Activated CD4-positive, alpha-beta memory T cell treated with anti-CD3 and anti-CD28 coated beads for 36 hours (primary cell): ENCODE data around the gene SPATC1L. TPM values are rescaled to one million over a fixed set of nuclear protein-coding genes. Genes with fewer than 3 reads are reported as not detected.

Experiments used
- CTCF ChIA-PET: fragments of 350-600 bp; sonication (Branson Sonifier 250); formaldehyde crosslinking; loops from one replicate; lab custom pipeline; 2021; ENCODE audit warnings: antibody characterized with exemption, inconsistent platforms; lab: Charles Lee
- POLR2A ChIA-PET: fragments of 350-600 bp; sonication (Branson Sonifier 250); formaldehyde crosslinking; loops from one replicate; lab custom pipeline; 2021; ENCODE audit warnings: antibody characterized with exemption; lab: Charles Lee
- DNase-seq: peaks from one replicate; pipeline ENCODE4 v3.0.0-alpha.2; 2020
- H3K27ac Mint-ChIP-seq: one replicate; pipeline ENCODE4 v1.8.0; 2021; ENCODE audit warnings: mixed read lengths
- H3K27me3 Mint-ChIP-seq: one replicate; pipeline ENCODE4 v1.8.0; 2021; ENCODE audit warnings: mixed read lengths
- H3K36me3 Mint-ChIP-seq: one replicate; pipeline ENCODE4 v1.8.0; 2021; ENCODE audit warnings: mixed read lengths
- H3K4me1 Mint-ChIP-seq: one replicate; pipeline ENCODE4 v1.8.0; 2021; ENCODE audit warnings: low read depth, mixed read lengths
- H3K4me3 Mint-ChIP-seq: one replicate; pipeline ENCODE4 v1.8.0; 2021; ENCODE audit warnings: mild to moderate bottlenecking, mixed read lengths
- H3K9me3 Mint-ChIP-seq: one replicate; pipeline ENCODE4 v1.8.0; 2021; ENCODE audit warnings: mixed read lengths
- intact Hi-C: fragments of 100-400 bp; cut with micrococcal nuclease; formaldehyde crosslinking; loops from one replicate; pipeline ENCODE4 v1.15.1; 2023
- total RNA-seq, 2 experiments: library from RNA; stranded (reverse); gene quantifications; one replicate each; pipeline ENCODE4 v1.2.3, GENCODE V29; 2021

Gene SPATC1L
- total RNA-seq, 2 experiments from 2014 or later: 5.7 to 6.7 TPM

GRCh38 chr21:46212721-46213484, 28.6 kb upstream of the SPATC1L start:
- intact Hi-C loops: no loop called here
- POLR2A ChIA-PET: no interaction called here
- no peak for DNase-seq
- H3K9me3 Mint-ChIP-seq: no peaks in the 10 kb centered on the region
- H3K4me3 Mint-ChIP-seq: no peak overlapping the region
- no peaks in the 10 kb centered on the region for H3K27me3 Mint-ChIP-seq
- H3K4me1 Mint-ChIP-seq: no peaks in the 10 kb centered on the region
- no peaks in the 10 kb centered on the region for H3K36me3 Mint-ChIP-seq
- CTCF ChIA-PET: no interaction called here
- no peak overlapping the region for H3K27ac Mint-ChIP-seq

GRCh38 chr21:46211786-46212720, 27.8 kb upstream of the SPATC1L start:
- POLR2A ChIA-PET: no interaction called here
- no peaks in the 10 kb centered on the region for H3K4me1 Mint-ChIP-seq
- H3K27ac Mint-ChIP-seq: no peak overlapping the region
- DNase-seq: no peak
- no peaks in the 10 kb centered on the region for H3K27me3 Mint-ChIP-seq
- intact Hi-C loops: no loop called here
- H3K36me3 Mint-ChIP-seq: no peaks in the 10 kb centered on the region
- CTCF ChIA-PET: no interaction called here
- H3K9me3 Mint-ChIP-seq: no peaks in the 10 kb centered on the region
- no peak overlapping the region for H3K4me3 Mint-ChIP-seq

- CTCF ChIA-PET: no interaction called here
- intact Hi-C loops: no loop called here
- Mint-ChIP-seq H3K4me1 (no peaks in the 10 kb centered on the region), H3K9me3 (no peaks in the 10 kb centered on the region), H3K27me3 (no peaks in the 10 kb centered on the region), H3K36me3 (no peaks in the 10 kb centered on the region), H3K4me3 (no peak overlapping the region), H3K27ac (no peak overlapping the region)
- POLR2A ChIA-PET: no interaction called here
- no peak for DNase-seq
Measured at GRCh38 chr21:46211376-46211775, 27.1 kb upstream of the SPATC1L start.

- intact Hi-C loops: no loop called here
- no peaks in the 10 kb centered on the region for H3K27me3 Mint-ChIP-seq
- POLR2A ChIA-PET: no interaction called here
- H3K36me3 Mint-ChIP-seq: peaks cover 3% of the 10 kb centered on the region
- no peak overlapping the region for H3K4me3 Mint-ChIP-seq
- no peak for DNase-seq
- no peaks in the 10 kb centered on the region for H3K4me1 Mint-ChIP-seq
- no peak overlapping the region for H3K27ac Mint-ChIP-seq
- no peaks in the 10 kb centered on the region for H3K9me3 Mint-ChIP-seq
- CTCF ChIA-PET: no interaction called here
Measured at GRCh38 chr21:46210378-46211136, 26.3 kb upstream of the SPATC1L start.

- H3K9me3 Mint-ChIP-seq: no peaks in the 10 kb centered on the region
- no peak for DNase-seq
- peaks cover 6% of the 10 kb centered on the region for H3K36me3 Mint-ChIP-seq
- H3K27ac Mint-ChIP-seq: no peak overlapping the region
- ChIA-PET CTCF (no interaction called here), POLR2A (no interaction called here)
- no peaks in the 10 kb centered on the region for H3K27me3 Mint-ChIP-seq
- intact Hi-C loops: no loop called here
- no peaks in the 10 kb centered on the region for H3K4me1 Mint-ChIP-seq
- no peak overlapping the region for H3K4me3 Mint-ChIP-seq
Measured at GRCh38 chr21:46208761-46209721, 24.8 kb upstream of the SPATC1L start.

GRCh38 chr21:46207920-46208591, 23.8 kb upstream of the SPATC1L start:
- H3K27ac Mint-ChIP-seq: no peak overlapping the region
- peaks cover 6% of the 10 kb centered on the region for H3K36me3 Mint-ChIP-seq
- no peak for DNase-seq
- H3K4me3 Mint-ChIP-seq: no peak overlapping the region
- intact Hi-C loops: no loop called here
- no peaks in the 10 kb centered on the region for H3K27me3 Mint-ChIP-seq
- CTCF ChIA-PET: no interaction called here
- no peaks in the 10 kb centered on the region for H3K9me3 Mint-ChIP-seq
- POLR2A ChIA-PET: no interaction called here
- no peaks in the 10 kb centered on the region for H3K4me1 Mint-ChIP-seq

- H3K36me3 Mint-ChIP-seq: peaks cover 6% of the 10 kb centered on the region
- ChIA-PET CTCF (interaction anchor here (1.0 kb wide), 1 partner anchor 64 kb away, joined by 4 read pairs; no protein-coding TSS in a partner anchor), POLR2A (no interaction called here)
- H3K9me3 Mint-ChIP-seq: no peaks in the 10 kb centered on the region
- DNase-seq: no peak
- intact Hi-C loops: no loop called here
- H3K27ac Mint-ChIP-seq: no peak overlapping the region
- no peaks in the 10 kb centered on the region for H3K4me1 Mint-ChIP-seq
- H3K27me3 Mint-ChIP-seq: no peaks in the 10 kb centered on the region
- no peak overlapping the region for H3K4me3 Mint-ChIP-seq
Measured at GRCh38 chr21:46207006-46207919, 23.0 kb upstream of the SPATC1L start.

- H3K27ac Mint-ChIP-seq: no peak overlapping the region
- H3K4me1 Mint-ChIP-seq: no peaks in the 10 kb centered on the region
- H3K27me3 Mint-ChIP-seq: no peaks in the 10 kb centered on the region
- intact Hi-C loops: no loop called here
- ChIA-PET CTCF (interaction anchor here (1.0 kb wide), 1 partner anchor 63 kb away, joined by 4 read pairs; no protein-coding TSS in a partner anchor), POLR2A (no interaction called here)
- H3K36me3 Mint-ChIP-seq: peaks cover 6% of the 10 kb centered on the region
- no peaks in the 10 kb centered on the region for H3K9me3 Mint-ChIP-seq
- no peak overlapping the region for H3K4me3 Mint-ChIP-seq
- no peak for DNase-seq
Measured at GRCh38 chr21:46206163-46207005, 22.1 kb upstream of the SPATC1L start.

GRCh38 chr21:46205766-46206162, 21.5 kb upstream of the SPATC1L start:
- POLR2A ChIA-PET: no interaction called here
- Mint-ChIP-seq H3K36me3 (peaks cover 6% of the 10 kb centered on the region), H3K27me3 (no peaks in the 10 kb centered on the region), H3K27ac (no peak overlapping the region), H3K9me3 (no peaks in the 10 kb centered on the region), H3K4me1 (no peaks in the 10 kb centered on the region), H3K4me3 (no peak overlapping the region)
- no peak for DNase-seq
- intact Hi-C loops: no loop called here
- CTCF ChIA-PET: no interaction called here

GRCh38 chr21:46205166-46205565, 20.9 kb upstream of the SPATC1L start:
- no peak overlapping the region for H3K4me3 Mint-ChIP-seq
- H3K27me3 Mint-ChIP-seq: no peaks in the 10 kb centered on the region
- CTCF ChIA-PET: no interaction called here
- intact Hi-C loops: no loop called here
- POLR2A ChIA-PET: no interaction called here
- H3K27ac Mint-ChIP-seq: no peak overlapping the region
- peaks cover 6% of the 10 kb centered on the region for H3K36me3 Mint-ChIP-seq
- H3K4me1 Mint-ChIP-seq: no peaks in the 10 kb centered on the region
- no peaks in the 10 kb centered on the region for H3K9me3 Mint-ChIP-seq
- DNase-seq: no peak
